Lower leg skin (tissue), 4 donors: ENCODE results near the gene LOXHD1. TPM values are rescaled to one million over a fixed set of nuclear protein-coding genes. Genes with fewer than 3 reads are reported as not detected.
A peak's percentile ranks its signal among the peaks of the same experiment; 100 is the strongest.

Source experiments
- DNase-seq, 2 donors: peaks; one replicate each; pipeline ENCODE4 v3.0.0-alpha.2; 2019; ENCODE audit warnings: low spot score in 2 of 2
- H3K4me3 ChIP-seq: fragments of 200-600 bp; sonication (generic); 2 replicates; pipeline ENCODE4 v1.5.1; 2017; ENCODE audit warnings: mild to moderate bottlenecking, low read depth; ENCODE audit not compliant: poor library complexity, severe bottlenecking
- POLR2A ChIP-seq, 2 donors: fragments of 450-650 bp; IDR thresholded peaks; one replicate each; pipeline ENCODE4 v1.6.1; 2016 to 2017; ENCODE audit warnings: antibody characterized with exemption in 2 of 2, mild to moderate bottlenecking in 1 of 2, moderate library complexity in 1 of 2
- WGBS, 2 donors: methylation state at CpG; one replicate each; pipeline ENCODE4 v1.1.5; 2018; 5-methylcytosine and 5-hydroxymethylcytosine counted together
- intact Hi-C: fragments of 100-400 bp; cut with DNase I; formaldehyde crosslinking; loops from one replicate; pipeline ENCODE4 v1.15.0; 2023; ENCODE audit warnings: low total_unique reads
- total RNA-seq, 4 donors: library from RNA; depleted of rRNA; stranded (reverse); fragments of >200 nt; gene quantifications; one replicate each; pipeline ENCODE4 v1.1.0, GENCODE V29; 2016
- TF ChIP-seq, protein P1 (sequence below), 3 donors: fragments of 450-650 bp; IDR thresholded peaks; one replicate each; pipeline ENCODE4 v1.5.1; 2016; ENCODE audit warnings: antibody characterized with exemption in 3 of 3, mild to moderate bottlenecking in 3 of 3, moderate library complexity in 2 of 3

Gene LOXHD1
- total RNA-seq, 4 donors from 2014 or later, result 0.02 to 0.97 (median 0.32) TPM; not detected in 1

DNA sequence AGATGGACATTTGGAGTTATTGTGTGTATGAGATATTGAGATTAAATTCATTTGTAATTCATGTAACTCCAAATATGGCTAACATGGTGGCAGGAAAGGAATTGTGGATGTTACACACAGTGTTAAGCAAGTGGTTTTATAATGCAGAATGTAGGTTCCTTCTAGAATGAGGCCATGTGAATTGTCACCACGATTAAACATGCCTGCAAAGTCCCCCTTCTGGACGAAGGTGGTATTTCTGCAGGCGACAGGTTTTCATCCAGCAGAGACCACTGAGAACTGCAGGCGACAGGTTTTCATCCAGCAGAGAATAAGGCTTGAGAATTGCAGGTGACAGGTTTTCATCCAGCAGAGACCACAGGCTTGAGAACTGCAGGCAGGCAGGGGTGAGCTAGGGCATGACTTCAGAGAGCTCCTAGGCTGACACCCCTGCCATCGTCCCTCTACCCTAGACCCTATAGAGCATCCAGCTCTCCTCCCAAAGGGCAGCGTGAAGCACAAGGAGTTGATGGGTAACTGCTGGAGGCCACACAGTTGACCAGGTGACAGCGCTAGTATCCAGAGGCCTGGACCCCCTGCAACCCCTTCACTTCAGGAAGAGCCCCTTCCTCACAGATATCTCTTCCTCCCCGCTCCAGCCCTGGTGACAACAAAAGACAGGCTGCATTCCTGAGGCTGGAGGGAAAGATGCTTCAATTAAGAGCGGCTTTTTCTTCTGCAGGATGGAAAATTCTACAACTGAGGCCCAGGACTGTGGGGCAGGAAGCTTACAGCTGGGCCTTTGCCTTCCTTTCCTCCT is 175.8 kb downstream of the LOXHD1 start:
- TF ChIP-seq, protein P1, sequence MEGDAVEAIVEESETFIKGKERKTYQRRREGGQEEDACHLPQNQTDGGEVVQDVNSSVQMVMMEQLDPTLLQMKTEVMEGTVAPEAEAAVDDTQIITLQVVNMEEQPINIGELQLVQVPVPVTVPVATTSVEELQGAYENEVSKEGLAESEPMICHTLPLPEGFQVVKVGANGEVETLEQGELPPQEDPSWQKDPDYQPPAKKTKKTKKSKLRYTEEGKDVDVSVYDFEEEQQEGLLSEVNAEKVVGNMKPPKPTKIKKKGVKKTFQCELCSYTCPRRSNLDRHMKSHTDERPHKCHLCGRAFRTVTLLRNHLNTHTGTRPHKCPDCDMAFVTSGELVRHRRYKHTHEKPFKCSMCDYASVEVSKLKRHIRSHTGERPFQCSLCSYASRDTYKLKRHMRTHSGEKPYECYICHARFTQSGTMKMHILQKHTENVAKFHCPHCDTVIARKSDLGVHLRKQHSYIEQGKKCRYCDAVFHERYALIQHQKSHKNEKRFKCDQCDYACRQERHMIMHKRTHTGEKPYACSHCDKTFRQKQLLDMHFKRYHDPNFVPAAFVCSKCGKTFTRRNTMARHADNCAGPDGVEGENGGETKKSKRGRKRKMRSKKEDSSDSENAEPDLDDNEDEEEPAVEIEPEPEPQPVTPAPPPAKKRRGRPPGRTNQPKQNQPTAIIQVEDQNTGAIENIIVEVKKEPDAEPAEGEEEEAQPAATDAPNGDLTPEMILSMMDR (IDR thresholded peaks at IDR 0.05), result no peak
- TF ChIP-seq POLR2A (IDR thresholded peaks at IDR 0.05), result no peak
- peak; percentile 28 to 75 for DNase-seq
- 64 to 68% methylated on average over 8 of the region's 9 CpGs for WGBS, 2 donors
- intact Hi-C loops, result loop anchor here (10.0 kb wide), 1 partner anchor 196 kb away; no protein-coding TSS in a partner anchor
- no peak overlapping the region for H3K4me3 ChIP-seq

- 35 to 38% methylated on average over 5 of the region's 5 CpGs for WGBS, 2 donors
- TF ChIP-seq, protein P1 (IDR thresholded peaks at IDR 0.05), result no peak
- TF ChIP-seq POLR2A (IDR thresholded peaks at IDR 0.05), result no peak
- no peak overlapping the region for H3K4me3 ChIP-seq
- DNase-seq, result no peak
- intact Hi-C loops, result loop anchor here (10.0 kb wide), 1 partner anchor 195 kb away; no protein-coding TSS in a partner anchor
These were observed 176.8 kb downstream of the LOXHD1 start for GRCh38 chr18:46480226-46480625.

DNA sequence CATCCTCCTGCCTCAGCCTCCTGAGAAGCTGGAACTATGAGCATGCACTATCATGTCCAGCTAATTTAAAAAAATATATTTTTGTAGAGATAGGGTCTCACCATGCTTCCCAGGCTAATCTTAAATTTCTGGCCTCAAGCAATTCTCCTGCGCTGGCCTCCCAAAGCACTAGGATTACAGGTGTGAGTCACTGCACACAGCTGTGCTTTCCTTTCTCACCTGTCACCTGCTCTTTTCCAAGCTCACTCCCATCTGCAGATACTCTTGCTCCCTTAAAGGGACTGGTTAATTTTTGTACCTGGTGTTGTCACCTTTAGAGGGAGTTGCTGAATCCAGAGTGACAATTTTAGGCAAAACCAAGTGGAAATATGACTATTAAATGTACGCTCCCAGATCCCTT is 178.2 kb downstream of the LOXHD1 start:
- TF ChIP-seq, protein P1 (IDR thresholded peaks at IDR 0.05), result no peak
- no peak for TF ChIP-seq POLR2A (IDR thresholded peaks at IDR 0.05)
- intact Hi-C loops, result no loop called here
- no peak overlapping the region for H3K4me3 ChIP-seq
- DNase-seq, result no peak
- WGBS, 2 donors, result 77 to 89% methylated on average over 2 of the region's 2 CpGs

DNA sequence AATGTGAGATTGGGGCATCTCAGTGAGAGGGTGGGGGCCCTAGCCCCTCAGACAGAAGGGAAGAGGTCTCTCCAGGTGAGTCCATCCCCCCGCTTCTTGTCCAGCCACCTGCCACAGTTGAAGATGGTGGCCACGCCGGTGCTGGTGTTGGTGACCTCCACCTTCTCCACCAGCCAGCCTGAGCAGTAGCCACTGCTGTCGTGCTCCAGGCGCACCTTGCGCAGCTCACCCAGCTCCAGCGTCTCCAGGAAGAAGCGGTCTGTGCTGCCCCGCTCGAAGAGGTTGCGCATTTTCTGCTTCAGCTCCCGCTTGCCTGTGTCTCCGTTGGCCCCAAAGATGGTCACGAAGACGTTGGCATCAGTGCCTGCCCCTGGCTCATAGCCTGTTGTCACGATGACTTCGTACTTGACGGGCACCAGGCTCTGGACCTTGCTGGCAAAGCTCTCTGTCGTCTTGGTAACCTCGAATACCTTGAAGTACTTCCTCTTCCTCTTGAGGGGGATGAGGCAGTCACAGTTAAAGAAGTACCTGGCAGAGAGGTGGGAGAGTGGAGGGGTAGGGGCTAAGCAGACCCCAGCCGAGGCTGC is 179.5 kb downstream of the LOXHD1 start:
- TF ChIP-seq, protein P1 (IDR thresholded peaks at IDR 0.05), result no peak
- TF ChIP-seq POLR2A (IDR thresholded peaks at IDR 0.05), result no peak
- H3K4me3 ChIP-seq, result no peak overlapping the region
- 85 to 87% methylated on average over 20 to 21 of the region's 21 CpGs for WGBS, 2 donors
- intact Hi-C loops, result no loop called here
- peak in 1 of 2 donors; percentile 50 for DNase-seq

DNA sequence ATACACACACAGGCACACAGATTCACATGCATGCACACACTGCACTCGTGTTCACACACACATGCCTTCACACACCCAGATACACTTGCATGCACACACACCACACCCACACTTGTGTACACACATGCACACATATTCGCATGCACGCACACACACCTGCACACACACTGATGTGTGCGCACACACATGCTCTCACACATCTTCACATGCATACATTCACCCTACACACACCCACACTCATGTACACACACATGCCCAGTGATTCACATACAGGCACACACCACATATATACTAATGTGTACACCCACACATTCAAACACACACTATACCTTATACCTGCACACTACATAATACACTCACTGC is 181.6 kb downstream of the LOXHD1 start:
- TF ChIP-seq POLR2A (IDR thresholded peaks at IDR 0.05), result no peak
- TF ChIP-seq, protein P1 (IDR thresholded peaks at IDR 0.05), result no peak
- intact Hi-C loops, result no loop called here
- DNase-seq, result no peak
- H3K4me3 ChIP-seq, result no peak overlapping the region
- 93 to 94% methylated on average over 4 of the region's 4 CpGs for WGBS, 2 donors
